OCI-LY7 (cell line): Measurements from ENCODE around the gene FGR. TPM values are rescaled to one million over a fixed set of nuclear protein-coding genes. Genes with fewer than 3 reads are reported as not detected.

Experiments used
- BruUV-seq: library from RNA; stranded (reverse); fragments of 400-500 nt; replicated peaks from 2 replicates; lab custom pipeline; 2021; lab: Mats Ljungman, UMichigan
- CTCF ChIA-PET: fragments of 300-600 bp; sonication (Branson Sonifier 250); formaldehyde crosslinking; loops from one replicate; lab custom pipeline; 2022; ENCODE audit warnings: antibody characterized with exemption; ENCODE audit not compliant: unreplicated experiment; lab: Charles Lee
- POLR2A ChIA-PET: fragments of 300-600 bp; sonication (Branson Sonifier 250); formaldehyde crosslinking; loops from one replicate; lab custom pipeline; 2022; ENCODE audit warnings: antibody characterized with exemption; lab: Charles Lee
- DNase-seq: peaks from one replicate; pipeline ENCODE4 v3.0.0-alpha.2; 2015; ENCODE audit warnings: low spot score
- H2AFZ ChIP-seq: fragments of 200-600 bp; sonication (generic), shearing (Covaris generic); 2 replicates; pipeline ENCODE4 v1.6.1; 2014; ENCODE audit warnings: mild to moderate bottlenecking, antibody characterized with exemption, low read length, moderate library complexity
- H3K27ac ChIP-seq: fragments of 200-600 bp; sonication (generic); 2 replicates; pipeline ENCODE4 v1.5.1; 2014; ENCODE audit warnings: mixed run types, low read depth, mild to moderate bottlenecking, moderate library complexity, low read length, inconsistent platforms; ENCODE audit not compliant: poor library complexity, severe bottlenecking
- H3K36me3 ChIP-seq: fragments of 200-600 bp; sonication (generic); 2 replicates; pipeline ENCODE4 v1.6.1; 2014; ENCODE audit warnings: mild to moderate bottlenecking, antibody characterized with exemption, low read length, moderate library complexity, mixed read lengths; ENCODE audit not compliant: insufficient read depth
- H3K4me1 ChIP-seq: fragments of 200-600 bp; sonication (generic); 2 replicates; pipeline ENCODE4 v1.5.1; 2014; ENCODE audit warnings: mild to moderate bottlenecking, low read length; ENCODE audit not compliant: insufficient read depth, poor library complexity, severe bottlenecking
- H3K4me2 ChIP-seq: fragments of 200-600 bp; sonication (generic); 2 replicates; pipeline ENCODE4 v1.6.1; 2014; ENCODE audit warnings: mild to moderate bottlenecking, low read length
- H3K4me3 ChIP-seq: fragments of 200-600 bp; sonication (generic); 2 replicates; pipeline ENCODE4 v1.5.1; 2014; ENCODE audit warnings: mild to moderate bottlenecking, low read depth, low read length; ENCODE audit not compliant: poor library complexity, severe bottlenecking
- H3K79me2 ChIP-seq: fragments of 200-600 bp; sonication (generic); 2 replicates; pipeline ENCODE4 v1.6.1; 2016; ENCODE audit warnings: low read depth, mild to moderate bottlenecking, low read length, moderate library complexity, mixed read lengths; ENCODE audit not compliant: insufficient read depth
- H3K9me2 ChIP-seq: fragments of 200-600 bp; sonication (generic); 2 replicates; pipeline ENCODE4 v1.6.1; 2016; ENCODE audit warnings: mild to moderate bottlenecking, low read length, mixed read lengths; ENCODE audit not compliant: insufficient read depth
- H3K9me3 ChIP-seq: fragments of 200-600 bp; sonication (generic); 2 replicates; pipeline ENCODE4 v1.6.1; 2014; ENCODE audit warnings: mild to moderate bottlenecking, mixed run types, low read length, mixed read lengths
- H4K20me1 ChIP-seq: fragments of 200-600 bp; sonication (generic); 2 replicates; pipeline ENCODE4 v1.6.1; 2014; ENCODE audit warnings: mild to moderate bottlenecking, antibody characterized with exemption, low read length, moderate library complexity, mixed read lengths; ENCODE audit not compliant: insufficient read depth
- EZH2phosphoT487 ChIP-seq: fragments of 200-600 bp; sonication (generic); IDR thresholded peaks from 2 replicates; pipeline ENCODE4 v1.6.1; 2018; ENCODE audit warnings: low read depth, borderline replicate concordance, mild to moderate bottlenecking, mixed run types, antibody characterized with exemption, low read length, moderate library complexity, mixed read lengths
- intact Hi-C: fragments of 100-400 bp; cut with micrococcal nuclease; formaldehyde crosslinking; loops from one replicate; pipeline ENCODE4 v1.10.0; 2022; ENCODE audit not compliant: unreplicated experiment
- total RNA-seq, 2 experiments: library from RNA; depleted of rRNA in 1 of 2; stranded (reverse); fragments of >200 nt in 1 of 2; shearing (Covaris generic) in 1 of 2; gene quantifications; 2 replicates each; pipeline ENCODE4 v1.2.3, GENCODE V29; 2014 to 2022
- TF ChIP-seq, protein P1 (sequence below): fragments of 200-600 bp; sonication (generic); conservative IDR thresholded peaks from 2 replicates; pipeline ENCODE4 v1.5.1; 2014; ENCODE audit warnings: mild to moderate bottlenecking, antibody characterized with exemption, low read length, moderate library complexity, mixed read lengths

Gene FGR
- total RNA-seq, 2 experiments from 2014 or later, result 1.2 to 2.2 TPM

DNA sequence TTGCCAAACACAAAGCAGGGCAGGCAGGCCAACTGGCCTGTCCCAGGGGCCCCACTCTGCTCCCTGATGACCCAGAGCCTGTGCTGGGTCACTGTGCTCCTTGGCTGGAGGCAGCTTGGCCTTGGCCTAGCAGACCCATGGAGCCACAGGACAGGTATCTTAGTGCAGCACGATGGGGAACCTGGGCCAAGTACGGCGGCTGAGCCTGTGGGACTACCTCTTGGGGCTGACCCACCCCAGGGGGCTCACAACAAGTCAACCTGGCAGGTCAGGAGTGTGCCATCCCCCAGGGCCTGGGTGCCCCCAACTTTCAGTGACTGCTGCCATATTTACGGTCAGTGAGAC, 10.1 kb upstream of the FGR start:
- H3K4me2 ChIP-seq, result no peak overlapping the region
- no peaks in the 10 kb centered on the region for H3K79me2 ChIP-seq
- POLR2A ChIA-PET, result no interaction called here
- no peaks in the 10 kb centered on the region for H3K36me3 ChIP-seq
- H3K9me3 ChIP-seq, result no peaks in the 10 kb centered on the region
- no peak overlapping the region for H3K27ac ChIP-seq
- H4K20me1 ChIP-seq, result no peaks in the 10 kb centered on the region
- no peak overlapping the region for H2AFZ ChIP-seq
- H3K9me2 ChIP-seq, result no peaks in the 10 kb centered on the region
- no peak overlapping the region for H3K4me3 ChIP-seq
- peaks cover 5% of the 10 kb centered on the region for H3K4me1 ChIP-seq
- TF ChIP-seq, protein P1, sequence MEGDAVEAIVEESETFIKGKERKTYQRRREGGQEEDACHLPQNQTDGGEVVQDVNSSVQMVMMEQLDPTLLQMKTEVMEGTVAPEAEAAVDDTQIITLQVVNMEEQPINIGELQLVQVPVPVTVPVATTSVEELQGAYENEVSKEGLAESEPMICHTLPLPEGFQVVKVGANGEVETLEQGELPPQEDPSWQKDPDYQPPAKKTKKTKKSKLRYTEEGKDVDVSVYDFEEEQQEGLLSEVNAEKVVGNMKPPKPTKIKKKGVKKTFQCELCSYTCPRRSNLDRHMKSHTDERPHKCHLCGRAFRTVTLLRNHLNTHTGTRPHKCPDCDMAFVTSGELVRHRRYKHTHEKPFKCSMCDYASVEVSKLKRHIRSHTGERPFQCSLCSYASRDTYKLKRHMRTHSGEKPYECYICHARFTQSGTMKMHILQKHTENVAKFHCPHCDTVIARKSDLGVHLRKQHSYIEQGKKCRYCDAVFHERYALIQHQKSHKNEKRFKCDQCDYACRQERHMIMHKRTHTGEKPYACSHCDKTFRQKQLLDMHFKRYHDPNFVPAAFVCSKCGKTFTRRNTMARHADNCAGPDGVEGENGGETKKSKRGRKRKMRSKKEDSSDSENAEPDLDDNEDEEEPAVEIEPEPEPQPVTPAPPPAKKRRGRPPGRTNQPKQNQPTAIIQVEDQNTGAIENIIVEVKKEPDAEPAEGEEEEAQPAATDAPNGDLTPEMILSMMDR, result no peak
- TF ChIP-seq EZH2phosphoT487, result no peak
- no peak for DNase-seq
- intact Hi-C loops, result no loop called here
- CTCF ChIA-PET, result no interaction called here
- no TSS peak for BruUV-seq

DNA sequence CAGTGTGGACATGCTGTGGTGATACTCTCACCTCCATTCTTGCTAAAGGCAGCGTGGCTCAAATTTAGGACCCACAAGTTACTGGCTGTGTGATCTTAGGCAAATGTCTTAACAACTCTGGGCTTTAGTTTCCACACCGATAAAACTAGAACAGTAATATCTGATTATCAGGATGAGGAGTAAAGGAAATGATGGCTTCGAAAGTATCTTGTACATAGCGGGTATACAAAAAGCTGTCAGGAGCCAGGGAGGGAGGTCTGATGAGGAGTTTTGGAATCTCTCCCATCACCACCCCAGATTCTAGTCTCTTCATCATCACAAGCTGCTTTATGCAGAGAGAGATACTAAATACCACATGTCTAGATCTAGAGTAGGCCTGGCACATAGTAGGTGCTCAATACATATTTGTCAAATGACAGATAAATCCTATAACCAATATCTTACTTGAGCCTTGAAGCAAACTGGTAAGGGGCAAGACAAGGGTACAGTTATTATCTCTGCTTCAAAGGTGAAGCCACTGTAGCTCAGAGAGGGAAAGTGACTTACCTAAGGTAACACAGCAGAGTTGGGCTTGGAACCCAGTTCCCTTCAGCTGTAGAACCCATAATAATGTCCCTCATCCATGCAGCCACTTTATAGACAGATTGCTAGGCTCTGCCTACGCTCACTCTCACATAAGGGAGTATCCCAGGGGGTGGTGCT, 9.5 kb upstream of the FGR start:
- DNase-seq, result no peak
- ChIA-PET POLR2A (no interaction called here), CTCF (no interaction called here)
- BruUV-seq, result no TSS peak
- no peak overlapping the region for H3K4me2 ChIP-seq
- peaks cover 4% of the 10 kb centered on the region for H3K4me1 ChIP-seq
- H3K9me3 ChIP-seq, result no peaks in the 10 kb centered on the region
- H3K27ac ChIP-seq, result no peak overlapping the region
- TF ChIP-seq, protein P1, result no peak
- no peak for TF ChIP-seq EZH2phosphoT487
- H4K20me1 ChIP-seq, result no peaks in the 10 kb centered on the region
- no peaks in the 10 kb centered on the region for H3K9me2 ChIP-seq
- intact Hi-C loops, result no loop called here
- no peaks in the 10 kb centered on the region for H3K36me3 ChIP-seq
- H2AFZ ChIP-seq, result peak overlapping the region; percentile 38; the same call in 1 of the 2 replicates
- H3K79me2 ChIP-seq, result no peaks in the 10 kb centered on the region
- H3K4me3 ChIP-seq, result no peak overlapping the region
